ENCODE measurements around the gene CCDC85B. TPM values are rescaled to one million over a fixed set of nuclear protein-coding genes. Genes with fewer than 3 reads are reported as not detected.

CCDC85B gene
- total and polyA plus RNA-seq, 2 of the 8 experiments (the other 6 are each of a cell fraction or from before 2014, with no cell fraction given) = 19.8 to 30.8 TPM

- peaks cover 0 to 4% of the 10 kb centered on the region in 2 experiments for H4K20me1 ChIP-seq (replicated peaks in 1 of 2; ENCODE audit: control insufficient read depth in 1 of 2, insufficient read depth in 2 of 2, low read length in 2 of 2)
- FAIRE-seq (no peak), DNase-seq (ENCODE audit: low read depth in 1 of 2, low spot score in 2 of 2) (no peak)
- TF ChIP-seq PHF8 (conservative IDR thresholded peaks at IDR 0.05; ENCODE audit: low read depth, low read length) (no peak), SIRT6 (IDR thresholded peaks at IDR 0.05; ENCODE audit: low read length) (no peak), KDM5A (IDR thresholded peaks at IDR 0.05; ENCODE audit: low read length) (no peak), SRF (IDR thresholded peaks at IDR 0.05; ENCODE audit: low read depth, low read length) (no peak), ASH2L (IDR thresholded peaks at IDR 0.05; ENCODE audit: low read length) (no peak), RXRA (IDR thresholded peaks at IDR 0.05; ENCODE audit: insufficient read depth, low read depth, low read length) (no peak)
- no peak overlapping the region for H2BK5ac ChIP-seq (ENCODE audit: low read depth, low read length)
- no peak overlapping the region for H3K9ac ChIP-seq (replicated peaks in 1 of 4; ENCODE audit: extremely low read depth in 1 of 4, low read depth in 3 of 4, low read length in 3 of 4)
- no peak overlapping the region for H3K14ac ChIP-seq (ENCODE audit: insufficient read length)
- no peak overlapping the region for H3K4ac ChIP-seq (replicated peaks; ENCODE audit: insufficient read length, low read depth, low read length)
- no peaks in the 10 kb centered on the region for H3K79me2 ChIP-seq (ENCODE audit: control insufficient read depth in 1 of 2, insufficient read depth in 2 of 2, low read length in 2 of 2)
- no peak overlapping the region for H2BK20ac ChIP-seq (ENCODE audit: low read length)
- H3K79me1 ChIP-seq (ENCODE audit: low read depth, low read length) = no peaks in the 10 kb centered on the region; the same call in 1 of the 2 replicates
- no peak overlapping the region for H4K8ac ChIP-seq (ENCODE audit: extremely low read depth, insufficient read depth, low read length)
- no peak overlapping the region for H2BK15ac ChIP-seq (ENCODE audit: low read length)
- no peak overlapping the region for H2AFZ ChIP-seq (ENCODE audit: low read length)
- no peaks in the 10 kb centered on the region for H3K9me3 ChIP-seq (ENCODE audit: insufficient read depth in 2 of 2, low read depth in 1 of 2, low read length in 1 of 2)
- ChIA-PET POLR2A (ENCODE audit: partially characterized antibody) (interaction anchor here (1.3 to 1.9 kb wide), 3 partner anchors 22 to 85 kb away, joined by 3 to 5 read pairs (median 4); no protein-coding TSS in a partner anchor), CTCF (ENCODE audit: partially characterized antibody) (interaction anchor here (0.9 to 15.0 kb wide), 5 partner anchors 8 to 89 kb away, joined by 3 to 281 read pairs (median 150); partner anchors contain the start of genes CCDC85B and FIBP)
- H2BK120ac ChIP-seq (replicated peaks; ENCODE audit: low read depth, low read length) = no peak overlapping the region
- H3K27ac ChIP-seq (ENCODE audit: low read depth, low read length) = no peak overlapping the region
- no peak overlapping the region for H4K5ac ChIP-seq (ENCODE audit: insufficient read length, low read depth, low read length)
- H2BK12ac ChIP-seq (ENCODE audit: low read depth, low read length) = no peak overlapping the region
- H3K4me1 ChIP-seq (replicated peaks in 1 of 4; ENCODE audit: control insufficient read depth in 3 of 4, insufficient read depth in 4 of 4, low read length in 3 of 4) = peaks cover 0 to 18% (median 6%) of the 10 kb centered on the region in 4 experiments; a peak in 6 of 7 replicates
- no peak overlapping the region for H3K56ac ChIP-seq (replicated peaks; ENCODE audit: insufficient read length, low read depth, low read length)
- peaks cover 18% of the 10 kb centered on the region; the same call in 1 of the 2 replicates for H3K23me2 ChIP-seq (ENCODE audit: low read depth, low read length)
- WGBS, 2 experiments (ENCODE audit: extremely low coverage in 1 of 2, insufficient coverage in 1 of 2, insufficient read length in 1 of 2, insufficient replicate concordance in 2 of 2, low coverage in 1 of 2, low lambda C conversion rate in 2 of 2, missing lambda C conversion rate in 1 of 2) = 89% methylated on average over 5 of the region's 5 CpGs; no CpG with 5 or more reads in 1 of the 2 experiments
- H2AK5ac ChIP-seq (ENCODE audit: low read depth, low read length) = 0 out of 2 replicates have a peak overlapping the region, but pooled peaks have one; percentile 65
- no peak overlapping the region for H3K4me3 ChIP-seq (ENCODE audit: extremely low read depth in 1 of 4, insufficient read depth in 2 of 4, low read depth in 3 of 4, low read length in 4 of 4)
- no peaks in the 10 kb centered on the region for H3K36me3 ChIP-seq (ENCODE audit: control insufficient read depth in 2 of 4, insufficient read depth in 4 of 4, low read length in 3 of 4)
- peaks cover 11 to 22% (median 18%) of the 10 kb centered on the region in 4 experiments for H3K27me3 ChIP-seq (replicated peaks in 1 of 4; ENCODE audit: control insufficient read depth in 3 of 4, extremely low read depth in 1 of 4, insufficient read depth in 3 of 4, low read length in 3 of 4)
- no peak overlapping the region for H3K18ac ChIP-seq (ENCODE audit: extremely low read depth, low read length)
- H3K23ac ChIP-seq (ENCODE audit: insufficient read length) = no peak overlapping the region
- no peak overlapping the region for H4K91ac ChIP-seq (replicated peaks; ENCODE audit: insufficient read length, low read length)
- no peak overlapping the region for H3K4me2 ChIP-seq (ENCODE audit: insufficient read depth in 1 of 2, low read depth in 2 of 2, low read length in 2 of 2)
These were observed 5.1 kb downstream of the CCDC85B start for GRCh38 chr11:65895482-65895981.

Data from H1 (cell line).